ENCODE measurements around the gene AP1G1.
A peak's percentile ranks its signal among the peaks of the same experiment; 100 is the strongest.

The AP1G1 gene

DNA sequence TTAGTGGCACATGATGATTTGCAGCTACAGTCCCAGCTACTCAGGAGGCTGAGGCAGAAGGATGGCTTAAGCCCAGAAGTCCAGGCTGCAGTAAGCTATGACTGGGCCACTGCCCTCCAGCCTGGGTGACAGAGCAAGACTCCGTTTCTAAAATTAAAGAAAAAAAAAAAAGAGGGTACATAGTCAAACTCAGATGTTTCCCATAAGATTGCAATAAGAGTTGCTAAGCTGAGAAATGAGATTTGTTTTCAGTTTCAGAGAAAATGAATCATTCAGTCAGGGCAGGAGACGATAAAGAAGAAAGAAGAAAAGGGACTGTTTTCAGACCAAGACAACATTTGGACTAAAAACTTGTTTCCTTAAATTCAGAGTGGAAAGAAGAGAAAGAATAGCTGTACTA, 54.0 kb downstream of the AP1G1 start:
- no peak for DNase-seq (ENCODE audit: low read depth, low spot score)

DNA sequence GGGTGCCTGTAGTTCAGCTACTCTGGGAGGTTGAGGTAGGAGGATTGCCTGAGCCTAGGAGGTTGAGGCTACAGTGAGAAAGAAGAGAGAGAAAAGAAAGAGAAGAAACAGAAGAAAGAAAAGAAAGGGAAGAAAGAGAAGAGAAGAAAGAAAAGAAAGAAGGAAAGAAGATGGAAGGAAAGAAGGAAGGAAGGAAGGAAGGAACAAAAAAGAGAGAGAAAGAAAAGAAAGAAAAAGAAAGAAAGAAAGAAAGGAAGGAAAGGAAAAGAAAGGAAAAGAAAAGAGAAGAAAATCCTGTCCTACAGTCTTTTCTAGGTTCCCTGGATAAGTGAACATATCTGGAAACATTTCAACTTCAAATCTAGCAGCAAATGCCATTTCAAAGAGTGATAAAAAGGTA, 54.5 kb downstream of the AP1G1 start:
- no peak for DNase-seq (ENCODE audit: low read depth, low spot score)

DNA sequence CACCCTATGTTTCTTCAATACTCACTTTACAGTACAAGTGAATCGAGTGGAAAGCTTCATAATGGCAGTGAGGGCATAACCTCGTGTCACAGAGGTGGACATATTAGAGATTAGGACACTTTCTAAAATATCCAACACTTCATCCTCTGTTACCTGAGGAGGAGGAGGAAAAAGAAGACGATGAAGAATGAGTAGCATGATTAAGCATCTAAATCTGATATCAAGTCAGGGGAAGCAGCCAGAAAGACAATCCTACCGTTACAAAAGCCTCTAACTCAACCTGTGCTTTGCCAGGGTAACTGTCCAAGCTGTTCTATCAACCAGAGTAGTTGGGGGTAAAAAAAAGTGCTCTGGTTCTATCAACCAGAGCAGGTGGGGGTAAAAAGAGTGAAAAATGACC, 60.4 kb downstream of the AP1G1 start:
- no peak for DNase-seq (ENCODE audit: low read depth, low spot score)

DNA sequence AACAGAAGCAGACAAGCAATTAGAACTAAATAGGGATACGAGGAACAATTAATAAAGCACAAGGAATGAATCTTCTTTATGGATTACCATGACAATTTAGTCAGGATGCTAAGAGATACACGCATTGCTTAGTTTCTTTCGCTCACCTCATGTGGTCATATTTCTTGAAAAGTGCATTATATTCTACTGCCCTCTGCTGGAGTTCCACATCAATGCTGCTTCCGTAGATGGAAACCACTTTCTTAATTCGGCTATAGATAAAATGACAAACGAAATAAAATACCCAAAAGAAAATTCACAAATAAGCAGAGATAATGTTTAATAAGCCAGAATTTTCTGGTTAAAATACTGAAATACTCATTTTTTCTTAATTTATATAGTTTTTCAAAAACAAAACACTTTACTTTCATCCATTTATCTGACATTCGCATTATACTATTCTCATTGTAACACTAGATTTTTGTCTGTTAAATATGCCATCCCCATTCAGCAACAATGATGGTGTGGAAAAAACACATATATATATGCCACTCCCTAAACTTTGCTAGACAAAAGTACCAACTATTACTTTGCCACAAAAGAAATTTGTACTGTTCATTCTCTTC, 62.1 kb downstream of the AP1G1 start:
- peak; percentile 28 for DNase-seq (ENCODE audit: low read depth, low spot score)

DNA sequence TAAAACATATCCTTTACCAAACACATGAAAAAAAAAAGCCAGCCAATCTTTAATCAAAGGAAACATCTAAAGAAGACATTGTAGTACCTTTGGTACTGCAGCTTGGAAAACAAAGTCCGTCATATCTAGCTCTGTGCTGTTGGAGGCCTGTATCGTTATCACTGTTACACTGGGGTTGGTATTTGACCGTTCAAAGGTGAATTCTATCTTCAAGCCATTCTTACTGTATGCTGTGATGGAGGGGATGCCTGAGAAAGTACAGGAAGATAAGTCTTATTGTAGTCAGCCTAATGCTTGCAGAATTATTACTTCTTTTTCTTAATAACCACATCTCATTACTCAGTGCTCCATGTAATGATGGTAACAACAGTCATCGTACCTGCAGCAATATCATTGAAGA, 69.8 kb downstream of the AP1G1 start:
- no peak for DNase-seq (ENCODE audit: low read depth, low spot score)

DNA sequence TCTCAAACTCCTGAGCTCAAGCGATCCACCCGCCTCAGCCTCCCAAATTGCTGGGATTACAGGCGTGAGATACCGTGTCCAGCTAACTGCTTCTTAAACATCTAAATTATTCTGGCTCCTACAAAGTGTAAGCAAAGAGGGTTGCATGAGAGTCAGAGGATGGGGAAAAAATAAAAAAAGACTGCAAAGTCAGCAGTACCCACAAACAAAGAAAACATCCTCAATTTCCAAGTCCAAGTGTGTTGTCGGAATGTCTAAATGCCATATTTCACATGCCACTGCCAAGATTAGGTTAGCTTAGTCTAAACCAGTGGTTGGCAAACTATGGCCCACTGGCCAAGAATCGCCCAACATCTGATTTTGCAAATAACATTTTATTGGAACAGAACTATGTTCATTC, 71.1 kb downstream of the AP1G1 start:
- no peak for DNase-seq (ENCODE audit: low read depth, low spot score)

DNA sequence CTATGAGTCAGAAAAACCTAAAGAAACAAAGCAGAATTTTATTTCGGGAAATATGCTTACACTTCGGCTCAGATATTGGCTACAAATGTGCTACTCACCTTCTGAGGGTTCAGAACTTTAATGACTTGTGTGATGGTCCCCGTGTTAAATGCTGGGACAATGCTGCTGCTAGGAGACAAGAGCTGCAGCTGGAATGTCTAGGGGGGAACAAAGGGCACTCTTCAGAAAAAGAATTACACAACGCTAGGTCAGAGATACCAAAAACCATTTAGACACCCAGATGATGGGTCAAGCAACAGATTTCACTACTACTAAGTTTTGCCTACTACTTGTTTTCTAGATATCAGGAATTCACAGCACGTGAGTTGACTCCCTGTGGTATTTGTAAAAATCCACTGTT, 74.1 kb downstream of the AP1G1 start:
- DNase-seq (ENCODE audit: low read depth, low spot score): no peak

DNA sequence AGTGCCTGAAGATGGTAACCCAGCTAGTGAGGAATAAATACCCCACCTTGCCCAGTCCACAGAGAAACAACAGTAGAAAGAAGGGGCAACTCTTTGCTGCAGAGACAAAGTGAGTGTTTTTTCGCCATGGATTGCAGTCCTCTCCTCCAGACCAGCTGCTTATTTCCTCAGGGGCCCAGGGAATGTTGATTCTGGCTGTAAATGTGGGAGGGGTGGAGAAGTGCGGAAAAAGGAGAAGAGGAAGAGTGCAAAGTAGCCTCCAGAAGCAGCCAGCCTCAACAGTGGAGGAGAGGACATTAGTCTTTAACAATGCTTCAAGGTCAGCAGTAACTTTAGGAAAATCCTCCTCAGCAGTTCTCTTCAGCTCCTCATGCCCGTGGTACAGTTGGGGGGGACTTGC, 76.0 kb downstream of the AP1G1 start:
- DNase-seq (ENCODE audit: low read depth, low spot score): no peak

DNA sequence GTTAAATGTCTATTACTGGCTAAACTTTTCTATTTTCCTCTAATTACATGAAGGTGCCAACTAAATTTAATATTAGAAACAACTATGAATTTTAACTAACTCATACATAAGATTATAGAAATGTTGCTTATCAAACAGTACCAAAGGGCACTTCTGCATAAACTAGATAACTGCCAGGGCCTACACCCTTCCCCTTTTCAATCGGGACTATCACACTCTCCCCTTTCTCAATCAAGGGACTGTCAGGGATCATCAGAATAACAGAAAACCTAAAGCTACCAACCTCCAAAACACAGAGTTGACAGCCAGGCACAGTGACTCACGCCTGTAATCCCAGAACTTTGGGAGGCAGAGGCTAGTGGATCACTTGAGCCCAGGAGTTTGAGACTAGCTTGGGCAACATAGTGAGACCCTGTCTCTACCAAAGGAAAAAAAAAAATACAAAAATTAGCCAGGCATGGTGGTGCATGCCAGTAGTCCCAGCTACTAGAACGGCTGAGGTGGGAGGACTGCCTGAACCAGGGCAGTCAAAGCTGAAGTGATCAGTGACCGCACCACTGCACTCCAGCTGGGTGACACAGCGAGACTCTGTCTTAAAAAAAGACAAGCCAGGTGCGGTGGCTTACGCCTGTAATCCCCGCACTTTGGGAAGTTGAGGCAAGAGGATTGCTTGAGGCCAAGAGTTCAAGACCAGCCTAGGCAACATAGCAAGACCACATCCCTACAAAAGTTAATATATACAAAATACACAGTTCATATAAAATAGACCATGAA, 80.9 kb downstream of the AP1G1 start:
- no peak for DNase-seq (ENCODE audit: low read depth, low spot score)

DNA sequence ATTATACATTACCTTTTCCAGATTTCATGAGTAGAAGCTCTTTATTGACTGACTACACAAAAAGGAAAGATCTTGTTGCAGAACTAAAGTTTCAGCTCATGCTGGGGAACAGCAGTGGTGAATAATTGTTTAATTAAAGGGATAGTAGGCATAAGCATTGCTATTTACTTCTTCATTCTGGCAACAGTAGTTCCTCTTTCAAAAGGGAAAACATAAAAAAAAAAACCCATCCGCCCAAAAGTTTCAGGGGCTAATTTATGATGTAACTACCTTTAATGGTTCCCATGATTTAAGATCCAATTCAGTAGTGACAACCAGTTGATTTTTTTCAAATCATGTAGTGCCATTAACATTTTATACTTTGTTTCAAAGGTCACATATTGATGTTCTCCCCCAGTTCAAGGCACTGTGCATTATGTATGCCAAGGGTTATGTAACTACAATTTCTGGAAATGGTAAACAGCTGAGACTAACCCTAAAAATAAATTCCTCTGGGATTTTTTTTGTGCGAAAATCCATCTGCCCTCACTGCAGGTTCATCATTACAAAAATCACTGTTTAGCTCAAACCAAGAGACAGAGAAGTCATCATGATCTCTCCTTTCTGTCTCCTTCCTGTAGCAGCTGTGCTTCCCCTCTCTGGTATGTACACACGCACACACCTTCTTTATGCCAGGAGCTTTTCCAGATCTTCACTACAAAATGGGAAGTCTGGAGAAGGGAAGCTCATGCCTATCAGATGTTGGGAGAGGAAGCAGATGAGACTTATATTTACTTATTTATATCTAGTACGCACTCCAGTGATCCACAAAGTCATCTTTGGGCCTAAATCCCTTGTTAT, 81.9 kb downstream of the AP1G1 start:
- no peak for DNase-seq (ENCODE audit: low read depth, low spot score)

DNA sequence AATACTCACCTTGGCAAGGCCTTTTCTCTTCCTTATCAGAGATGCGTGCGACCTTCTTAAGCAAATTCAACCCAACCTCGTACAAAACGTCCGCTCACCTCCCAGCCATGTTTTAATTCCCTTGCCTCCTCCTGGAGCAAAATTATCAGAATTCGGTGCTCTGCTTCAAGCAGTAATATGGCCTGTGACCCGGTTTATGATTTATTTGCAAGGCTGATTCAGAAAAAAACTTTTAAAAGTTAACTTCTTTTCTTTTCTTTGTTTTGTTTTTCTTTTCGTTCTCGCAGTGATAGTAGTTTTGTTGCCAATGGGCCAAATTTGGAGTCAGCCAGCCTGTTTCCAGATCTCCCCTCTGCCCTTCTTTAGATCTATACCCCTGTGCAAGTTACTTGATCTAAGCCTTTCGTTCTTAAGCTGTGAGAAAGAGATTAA, 84.3 kb downstream of the AP1G1 start, which contains the start of gene PHLPP2:
Gene PHLPP2 (minus strand): TSS at position 382 of the 432 bp plus-strand sequence. CDS start 9,906 bp downstream, outside the sequence.
- no peak for DNase-seq (ENCODE audit: low read depth, low spot score)

DNA sequence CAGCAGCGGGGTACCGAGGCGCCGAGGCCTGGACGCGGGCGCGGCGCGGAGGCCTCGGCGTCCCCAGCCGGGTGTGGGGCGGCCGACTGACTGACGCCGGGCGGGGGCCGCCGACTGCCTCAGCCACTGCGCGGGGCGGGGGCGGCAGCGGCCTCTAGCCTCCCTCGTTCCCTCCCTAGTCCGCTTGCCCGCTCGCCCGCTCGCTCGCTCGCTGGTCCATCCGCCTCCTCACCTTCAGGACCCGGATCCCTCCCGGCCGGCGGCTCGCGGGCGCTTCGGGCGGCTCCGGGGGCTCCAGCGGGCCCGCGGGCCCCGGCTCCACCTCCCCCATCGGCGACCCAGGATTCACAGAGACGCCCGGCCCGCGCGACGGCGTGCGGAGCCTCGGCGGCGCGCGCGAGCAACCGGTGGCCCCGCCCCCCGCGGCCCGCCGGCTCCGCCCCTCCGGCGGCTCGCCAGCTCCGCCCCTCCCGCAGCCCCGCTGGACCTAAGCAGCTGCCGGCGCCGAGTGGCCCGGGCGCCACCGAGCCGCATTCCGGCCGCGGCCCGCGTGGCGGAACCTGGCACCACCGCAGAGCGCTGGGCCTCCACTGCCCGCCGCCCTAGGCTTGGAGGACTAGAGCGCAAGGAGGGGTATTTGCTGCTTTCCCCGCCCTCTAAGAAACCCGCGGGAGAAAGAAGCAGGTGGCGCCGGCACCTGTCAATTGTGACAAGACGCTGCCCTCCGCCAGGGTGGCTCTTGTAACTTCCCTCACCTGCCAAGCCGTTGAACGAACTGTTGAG, 84.9 kb downstream of the AP1G1 start:
- DNase-seq (ENCODE audit: low read depth, low spot score): peak; percentile 28

DNA sequence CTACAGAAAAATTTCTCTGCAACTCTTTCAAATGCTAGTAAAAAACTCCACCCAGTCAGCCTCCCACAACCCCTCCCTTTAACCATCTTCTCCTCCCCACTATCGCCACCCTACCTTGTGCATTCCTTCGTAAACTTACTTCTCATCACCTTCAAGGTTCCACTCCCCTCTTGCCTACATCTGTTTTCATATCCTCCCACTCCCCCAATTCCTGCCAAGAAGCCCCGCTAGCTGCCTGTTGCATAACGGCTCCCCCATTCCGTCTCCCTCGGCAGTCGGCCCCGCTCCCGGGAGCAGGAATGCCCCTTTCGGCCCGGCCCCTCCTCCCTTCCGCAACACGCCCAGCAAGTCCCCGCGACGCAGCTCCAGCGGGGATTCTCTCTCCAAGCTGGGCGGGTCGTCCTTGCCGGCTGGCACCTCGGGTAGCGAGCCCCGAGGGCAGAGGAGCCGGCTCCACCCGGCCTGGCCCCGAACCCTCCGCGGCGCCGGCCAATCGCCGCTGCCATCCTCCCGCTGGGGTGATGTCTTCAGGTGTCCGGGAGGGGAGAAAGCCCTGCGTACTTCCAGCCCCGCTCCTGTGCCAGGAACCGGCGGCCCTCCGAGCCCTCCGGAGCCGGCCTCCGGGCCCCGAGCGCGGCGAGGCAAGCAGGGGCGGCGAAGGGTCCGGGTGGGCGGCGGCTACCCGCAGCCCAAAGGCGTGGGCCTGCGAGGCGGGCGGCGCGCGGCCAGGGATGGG, 85.7 kb downstream of the AP1G1 start:
- DNase-seq (ENCODE audit: low read depth, low spot score): no peak

DNA sequence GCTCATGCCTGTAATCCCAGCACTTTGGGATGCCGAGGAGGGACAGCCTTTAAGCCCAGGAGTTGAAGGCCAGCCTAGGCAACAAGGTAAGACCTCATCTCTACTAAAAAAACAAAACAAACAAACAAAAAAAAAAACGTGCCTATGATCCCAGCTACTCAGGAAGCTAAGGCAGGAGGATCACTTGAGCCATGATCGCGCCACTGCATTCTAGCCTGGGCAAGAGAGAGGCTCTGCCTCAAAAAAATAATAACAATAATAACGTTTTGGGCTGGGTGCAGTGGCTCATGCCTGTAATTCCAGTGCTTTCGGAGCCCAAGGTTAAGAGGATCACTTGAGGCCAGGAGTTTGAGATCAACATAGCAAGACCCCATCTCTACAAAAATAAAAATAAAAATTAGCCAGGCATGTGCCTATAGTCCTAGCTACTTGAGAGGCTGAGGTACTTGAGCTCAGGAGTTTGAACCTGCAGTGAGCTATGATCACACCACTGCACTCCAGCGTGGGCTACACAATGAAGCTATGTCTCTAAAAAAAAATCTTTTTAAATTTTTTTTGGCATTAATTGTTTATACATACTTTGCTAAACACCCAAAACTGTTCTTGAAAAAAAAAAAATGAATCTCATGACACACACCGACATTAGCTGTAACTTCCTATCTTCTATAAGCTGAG, 87.4 kb downstream of the AP1G1 start:
- no peak for DNase-seq (ENCODE audit: low read depth, low spot score)

DNA sequence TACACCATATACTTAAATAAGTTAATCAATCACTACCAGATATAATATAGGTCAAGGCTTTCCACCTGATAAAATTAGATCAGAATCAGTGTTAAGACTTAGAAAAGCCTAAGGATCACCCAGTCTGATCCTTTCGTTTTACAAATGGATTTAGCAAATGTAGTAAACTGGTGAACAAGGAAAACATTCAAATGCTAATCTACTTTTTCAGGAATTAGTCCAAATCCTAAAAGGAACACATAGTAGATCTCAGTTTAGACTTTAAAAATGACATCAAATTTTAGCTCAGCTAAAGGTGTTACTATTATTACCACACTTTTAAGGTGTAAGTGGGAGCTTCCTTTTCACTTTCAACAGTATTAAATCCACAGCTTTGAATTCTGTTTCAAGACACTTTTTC, 96.1 kb downstream of the AP1G1 start:
- no peak for DNase-seq (ENCODE audit: low read depth, low spot score)

DNA sequence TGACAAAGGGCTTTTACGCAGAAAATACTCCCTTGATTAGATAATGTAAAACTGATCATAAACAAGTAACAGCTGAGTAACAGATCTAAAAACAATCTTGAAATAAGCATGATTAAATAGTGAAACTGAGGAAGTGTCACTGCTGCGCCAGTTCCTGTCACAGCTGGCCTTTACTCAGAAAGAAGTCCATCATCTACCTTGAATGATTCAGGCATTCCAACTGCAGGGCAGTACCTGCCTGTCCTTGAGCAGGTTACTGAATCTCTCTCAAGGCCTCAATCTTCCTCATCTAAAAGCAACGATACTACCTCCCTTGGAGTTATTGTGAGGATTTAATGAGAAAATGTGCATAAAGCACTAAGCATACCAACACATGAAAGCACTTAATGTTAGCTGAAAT, 96.8 kb downstream of the AP1G1 start:
- DNase-seq (ENCODE audit: low read depth, low spot score): no peak

DNA sequence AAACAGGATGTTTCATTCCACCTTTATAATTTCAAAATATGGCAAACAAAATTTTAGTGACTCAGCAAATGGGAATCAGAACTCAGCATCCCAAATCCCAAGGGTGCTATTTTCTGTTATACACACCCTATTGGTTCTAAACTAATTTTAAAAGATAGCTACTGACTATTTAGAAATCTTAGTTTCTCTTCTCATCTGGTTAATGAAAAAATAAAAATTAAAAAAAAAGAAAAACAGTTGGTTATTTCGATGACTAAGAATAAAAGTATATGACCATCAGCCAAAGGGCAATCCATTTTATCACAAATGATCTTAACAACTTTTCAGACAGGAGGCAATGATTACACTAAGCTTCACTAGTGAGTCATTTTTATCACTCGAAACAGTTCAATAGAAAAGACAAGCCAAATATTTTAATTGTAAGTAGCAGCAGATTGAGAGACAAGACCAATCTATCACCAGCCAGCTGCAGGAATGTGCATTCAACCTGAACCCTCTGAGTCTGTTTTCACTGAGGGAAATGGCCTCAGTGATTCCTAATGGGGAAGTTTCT, 99.3 kb downstream of the AP1G1 start:
- no peak for DNase-seq (ENCODE audit: low read depth, low spot score)

DNA sequence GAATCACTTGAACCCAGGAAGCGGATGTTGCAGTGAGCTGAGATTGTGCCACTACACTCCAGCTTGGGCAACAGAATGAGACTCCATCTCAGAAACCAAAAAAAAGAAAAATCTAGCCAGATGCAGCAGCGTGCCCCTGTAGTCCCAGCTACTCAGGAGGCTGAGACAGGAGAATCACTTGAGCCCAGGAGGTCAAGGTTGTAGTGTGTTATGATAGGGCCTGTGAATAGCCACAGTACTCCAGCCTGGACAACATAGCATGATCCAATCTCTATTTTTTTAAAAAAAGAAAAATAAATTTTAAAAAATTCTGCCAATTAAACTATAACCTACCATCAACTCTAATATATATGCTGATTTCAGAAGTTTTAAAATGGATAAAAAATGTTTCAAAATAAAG, 99.9 kb downstream of the AP1G1 start:
- no peak for DNase-seq (ENCODE audit: low read depth, low spot score)

DNA sequence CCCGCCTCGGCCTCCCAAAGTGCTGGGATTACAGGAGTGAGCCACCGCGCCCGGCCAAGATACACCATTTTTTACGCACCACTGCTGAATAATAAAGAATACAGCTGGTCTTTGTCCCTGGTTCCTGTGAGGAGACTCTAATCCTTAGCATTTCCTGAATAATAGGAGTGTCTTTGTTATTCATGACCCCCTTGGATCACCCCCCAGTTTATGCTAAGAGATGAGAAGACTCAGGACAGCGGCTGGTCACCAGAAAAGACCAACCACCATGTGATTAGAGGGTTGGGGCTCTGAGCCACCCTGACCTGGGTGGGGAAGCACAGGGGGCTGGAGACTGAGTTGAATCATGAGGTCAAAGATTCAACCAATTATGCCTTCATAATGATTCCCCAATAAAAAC, 101.4 kb downstream of the AP1G1 start:
- no peak for DNase-seq (ENCODE audit: low read depth, low spot score)

DNA sequence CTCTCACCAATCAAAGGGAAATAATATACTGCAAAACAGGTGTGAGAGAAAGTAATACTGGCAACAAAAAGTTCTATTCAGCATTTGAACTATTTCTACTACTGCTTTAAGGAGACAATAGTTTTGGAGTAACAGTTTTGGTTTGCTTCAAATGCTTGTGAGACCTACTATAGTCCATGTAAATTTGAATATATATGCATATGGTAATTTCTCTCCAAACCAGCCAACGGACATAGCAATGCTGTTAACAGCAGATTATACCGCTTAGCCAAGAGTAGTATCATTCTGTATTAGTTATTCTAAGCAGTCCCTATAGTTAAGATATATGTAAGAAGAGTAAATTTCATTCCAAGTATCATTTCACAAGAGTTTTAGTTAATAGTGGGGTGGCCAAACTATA, 102.6 kb downstream of the AP1G1 start:
- no peak for DNase-seq (ENCODE audit: low read depth, low spot score)
